T-helper 17 cell (primary cell): Measurements from ENCODE around the gene SDK1. TPM values are rescaled to one million over a fixed set of nuclear protein-coding genes. Genes with fewer than 3 reads are reported as not detected.

Source experiments
- ATAC-seq: fragments of 150-1000 bp; cut with Tn5 transposase; 2 replicates; pipeline ENCODE4 v1.10.0; 2021; ENCODE audit warnings: mild to moderate bottlenecking, moderate library complexity
- DNase-seq, 3 donors: peaks; one replicate each; pipeline versions ENCODE4 v3.0.0 to v3.0.0-alpha.2; 2020 to 2021
- H3K9me3 ChIP-seq: one replicate; pipeline ENCODE4 v1.7.0; 2013; ENCODE audit warnings: low read length, mild to moderate bottlenecking; ENCODE audit not compliant: control insufficient read depth, poor library complexity, severe bottlenecking
- H3K27ac Mint-ChIP-seq: one replicate; pipeline ENCODE4 v1.8.0; 2022; ENCODE audit warnings: mild to moderate bottlenecking, moderate library complexity, mixed read lengths
- H3K27me3 Mint-ChIP-seq: one replicate; pipeline ENCODE4 v1.8.0; 2022; ENCODE audit warnings: mixed read lengths
- H3K36me3 Mint-ChIP-seq: one replicate; pipeline ENCODE4 v1.8.0; 2022; ENCODE audit warnings: low read depth, mixed read lengths
- H3K4me1 Mint-ChIP-seq: one replicate; pipeline ENCODE4 v1.8.0; 2022; ENCODE audit warnings: mild to moderate bottlenecking, mixed read lengths
- H3K4me3 Mint-ChIP-seq: one replicate; pipeline ENCODE4 v1.8.0; 2022; ENCODE audit warnings: mild to moderate bottlenecking, moderate library complexity, mixed read lengths
- total RNA-seq, 4 donors: library from RNA in 2 of 4; stranded (reverse) in 2 of 4; gene quantifications; one replicate each; pipeline ENCODE4 v1.2.3 and lab custom pipeline; 2022 to 2026

Gene SDK1
- total RNA-seq, 2 donors from 2014 or later: 0.12 to 0.13 TPM

DNA sequence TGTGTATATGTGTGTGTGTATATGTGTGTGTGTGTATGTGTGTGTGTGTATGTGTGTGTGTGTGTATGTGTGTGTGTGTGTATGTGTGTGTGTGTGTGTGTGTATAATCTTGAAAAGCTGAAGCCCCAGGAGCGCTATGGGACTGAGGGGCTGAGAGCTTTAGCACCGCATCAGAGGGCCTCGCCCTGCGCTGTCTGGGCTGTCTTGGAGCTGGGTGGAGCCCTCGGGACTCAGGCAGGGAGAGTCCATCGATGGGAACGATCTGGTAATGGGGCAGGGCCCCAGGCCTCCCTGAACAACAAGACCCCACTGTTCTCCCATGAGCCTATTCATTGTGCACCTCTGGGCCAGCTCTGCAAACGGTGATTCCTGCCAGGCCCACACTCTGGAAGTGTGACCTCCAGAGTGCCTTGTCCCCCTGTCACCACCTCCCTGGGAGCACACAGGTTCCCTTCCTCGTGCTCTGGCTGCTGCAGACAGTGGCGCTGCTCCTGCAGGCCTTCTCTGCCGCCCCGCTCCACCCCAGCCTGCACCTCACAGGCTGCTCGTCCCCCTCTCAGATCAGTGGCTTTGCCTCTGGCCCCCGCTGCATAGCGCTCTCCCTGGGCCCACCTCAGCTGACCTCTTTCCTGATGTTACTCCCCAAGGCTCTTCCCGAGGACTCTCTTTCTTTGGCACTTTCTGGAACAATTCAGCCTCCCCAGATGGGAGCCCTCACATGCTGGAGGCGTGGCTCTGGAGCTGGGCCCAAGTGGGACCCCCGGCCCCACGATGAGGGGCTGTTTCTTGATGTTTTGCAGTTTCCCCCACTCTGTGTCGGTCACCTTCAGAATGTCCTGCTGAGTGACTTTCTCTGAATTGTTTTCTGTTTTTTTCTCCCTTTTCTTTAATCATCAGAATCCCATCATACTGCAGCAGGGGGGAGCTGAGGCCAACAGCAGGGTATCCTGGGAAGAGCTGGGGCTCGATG lies 838.9 kb downstream of the SDK1 start:
- H3K36me3 Mint-ChIP-seq: no peaks in the 10 kb centered on the region
- peaks cover 2% of the 10 kb centered on the region for H3K4me1 Mint-ChIP-seq
- no peak overlapping the region for H3K4me3 Mint-ChIP-seq
- no peak overlapping the region for H3K27ac Mint-ChIP-seq
- H3K9me3 ChIP-seq: no peaks in the 10 kb centered on the region
- ATAC-seq (no peak), DNase-seq (no peak)
- peaks cover 14% of the 10 kb centered on the region for H3K27me3 Mint-ChIP-seq

DNA sequence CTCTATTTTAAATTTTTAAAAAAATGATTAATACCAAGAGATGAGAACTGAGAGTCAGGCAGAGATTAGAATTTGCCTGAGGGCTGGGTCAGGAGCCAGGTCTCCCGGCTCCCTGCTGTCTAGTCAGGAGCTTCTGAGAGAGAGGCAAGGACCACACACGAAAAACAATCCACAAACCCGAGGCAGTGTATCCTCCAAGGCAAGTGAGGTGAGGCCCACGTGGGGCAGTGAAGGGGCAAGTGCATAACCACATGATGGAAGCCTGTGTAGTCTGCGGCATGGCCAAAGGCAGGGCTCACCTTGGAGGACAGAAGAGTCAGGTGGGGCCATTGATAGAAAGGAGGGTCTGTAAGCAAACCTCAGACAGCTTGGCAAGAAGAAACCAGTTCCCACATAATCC lies 839.9 kb downstream of the SDK1 start:
- H3K4me1 Mint-ChIP-seq: peaks cover 2% of the 10 kb centered on the region
- no peak overlapping the region for H3K4me3 Mint-ChIP-seq
- no peak for DNase-seq
- H3K9me3 ChIP-seq: no peaks in the 10 kb centered on the region
- H3K27ac Mint-ChIP-seq: no peak overlapping the region
- no peaks in the 10 kb centered on the region for H3K36me3 Mint-ChIP-seq
- ATAC-seq: no peak
- H3K27me3 Mint-ChIP-seq: peaks cover 22% of the 10 kb centered on the region

DNA sequence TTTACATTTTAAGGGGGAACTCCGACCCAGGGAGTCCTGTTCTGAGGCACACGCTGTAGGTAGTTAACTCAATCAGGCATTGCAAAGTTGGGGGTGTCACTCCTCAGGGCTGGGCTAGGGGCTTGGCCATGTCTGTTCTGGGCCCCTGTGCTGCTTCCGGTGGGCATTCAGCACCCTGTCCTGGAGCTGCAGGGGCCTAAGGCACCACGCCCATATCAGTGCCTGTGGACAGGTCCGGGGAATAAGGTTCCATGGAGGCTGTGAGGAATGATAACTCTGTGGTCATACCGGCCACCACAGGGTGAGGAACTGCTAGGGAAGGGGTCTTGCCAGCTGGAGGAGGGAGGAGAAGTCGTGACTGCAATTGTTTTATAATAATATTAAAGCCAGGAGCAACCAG lies 842.0 kb downstream of the SDK1 start:
- Mint-ChIP-seq H3K27ac (no peak overlapping the region), H3K4me1 (peaks cover 2% of the 10 kb centered on the region), H3K4me3 (no peak overlapping the region), H3K27me3 (peaks cover 42% of the 10 kb centered on the region), H3K36me3 (no peaks in the 10 kb centered on the region)
- DNase-seq: no peak
- H3K9me3 ChIP-seq: no peaks in the 10 kb centered on the region
- ATAC-seq: no peak

DNA sequence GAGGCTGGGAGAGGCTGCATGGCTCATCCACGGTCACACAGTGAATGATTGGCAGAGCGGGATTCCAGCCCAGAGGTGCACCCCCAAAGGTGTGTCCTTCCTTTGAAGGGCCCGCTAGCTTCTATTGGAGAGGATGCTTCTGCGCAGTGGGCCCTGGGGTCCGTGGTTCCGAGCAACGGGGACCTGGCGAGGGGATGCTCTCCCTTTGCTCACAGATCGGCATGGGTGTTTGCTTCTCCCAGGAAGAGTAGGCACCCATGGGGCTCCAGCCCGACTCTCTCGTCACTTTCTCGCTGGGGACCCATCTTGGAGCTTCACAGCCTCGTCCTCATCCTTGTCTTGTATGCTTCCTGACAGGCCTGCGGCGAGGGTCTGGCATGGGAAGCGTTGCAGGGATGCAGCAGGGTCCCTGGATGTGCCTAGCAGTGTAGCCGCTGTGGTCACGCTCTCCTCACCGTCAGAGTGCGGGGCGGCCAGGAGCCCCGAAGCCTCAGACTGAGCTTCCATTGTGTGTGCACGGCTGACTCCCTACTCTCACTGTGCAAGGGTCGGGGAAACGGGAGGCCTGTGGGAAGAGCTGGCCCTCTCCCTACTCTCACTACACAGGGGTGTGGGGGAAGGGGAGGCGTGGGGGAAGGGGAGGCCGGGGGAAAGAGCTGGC lies 842.6 kb downstream of the SDK1 start:
- H3K9me3 ChIP-seq: no peaks in the 10 kb centered on the region
- Mint-ChIP-seq H3K27me3 (peaks cover 46% of the 10 kb centered on the region), H3K27ac (no peak overlapping the region), H3K4me1 (peaks cover 2% of the 10 kb centered on the region), H3K4me3 (no peak overlapping the region), H3K36me3 (no peaks in the 10 kb centered on the region)
- DNase-seq (no peak), ATAC-seq (no peak)

DNA sequence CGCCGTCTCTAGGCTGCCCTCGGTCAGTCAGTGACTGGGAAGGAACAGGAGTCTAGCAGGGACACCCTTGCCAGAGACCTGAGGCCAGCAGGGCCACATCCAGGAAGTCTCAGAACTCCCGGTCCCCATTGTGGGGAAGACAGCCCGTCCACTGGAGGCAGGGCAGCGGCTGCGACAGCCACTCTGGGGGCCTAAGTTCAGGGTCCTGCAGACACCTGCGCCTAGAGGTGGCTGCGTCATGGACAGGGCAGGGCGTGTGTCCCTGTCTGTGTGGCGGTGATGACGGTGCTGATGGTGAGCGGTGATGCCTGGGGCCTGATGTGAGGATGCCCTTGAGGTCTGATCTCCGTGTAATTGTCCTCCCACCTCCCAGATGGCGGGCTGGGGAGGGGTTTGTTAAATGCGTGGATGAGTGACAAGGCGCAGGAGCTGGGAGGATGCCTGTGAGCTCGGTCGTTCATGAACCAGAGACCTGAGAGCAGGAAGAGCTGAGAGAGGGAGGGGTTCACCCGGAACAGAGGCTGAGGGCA lies 843.2 kb downstream of the SDK1 start:
- H3K9me3 ChIP-seq: no peaks in the 10 kb centered on the region
- Mint-ChIP-seq H3K4me1 (peaks cover 2% of the 10 kb centered on the region), H3K27me3 (peaks cover 46% of the 10 kb centered on the region), H3K27ac (no peak overlapping the region), H3K36me3 (no peaks in the 10 kb centered on the region), H3K4me3 (peak overlapping the region; percentile 73)
- DNase-seq (no peak), ATAC-seq (no peak)

DNA sequence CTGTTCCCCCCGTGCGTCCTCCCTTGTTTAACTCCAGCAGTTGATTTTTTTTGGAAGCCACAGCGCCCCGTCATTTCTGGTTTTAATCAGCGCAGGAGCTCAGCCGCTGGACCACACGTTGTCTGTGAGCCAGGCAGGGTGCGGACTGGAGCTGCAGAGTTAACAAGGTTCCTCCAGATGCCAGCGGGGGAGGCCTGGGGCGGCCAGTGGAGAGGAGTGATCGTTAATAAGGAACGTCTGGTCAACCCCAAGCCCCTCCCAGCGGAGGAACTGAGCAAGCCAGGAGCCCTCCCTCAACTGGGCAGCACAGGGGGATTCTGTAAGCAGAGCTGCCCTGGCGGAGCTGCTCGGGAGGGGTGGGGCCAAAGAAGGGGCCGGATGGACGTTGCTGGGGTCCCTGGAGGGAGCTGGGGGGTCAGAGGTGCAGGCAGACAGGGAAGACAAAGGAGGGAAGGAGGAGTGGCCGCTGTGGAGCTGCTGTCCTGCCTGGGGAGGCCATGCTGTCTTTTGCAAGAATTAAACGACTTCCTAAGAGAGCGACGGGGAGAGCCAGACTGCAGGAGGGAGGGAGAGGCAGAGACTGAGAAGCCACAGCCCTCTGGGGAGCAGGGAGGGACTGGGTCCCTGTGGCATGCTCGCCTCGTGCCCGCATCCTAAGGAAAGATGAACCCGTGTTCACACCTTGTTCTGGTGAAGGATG lies 843.9 kb downstream of the SDK1 start:
- no peak overlapping the region for H3K4me3 Mint-ChIP-seq

DNA sequence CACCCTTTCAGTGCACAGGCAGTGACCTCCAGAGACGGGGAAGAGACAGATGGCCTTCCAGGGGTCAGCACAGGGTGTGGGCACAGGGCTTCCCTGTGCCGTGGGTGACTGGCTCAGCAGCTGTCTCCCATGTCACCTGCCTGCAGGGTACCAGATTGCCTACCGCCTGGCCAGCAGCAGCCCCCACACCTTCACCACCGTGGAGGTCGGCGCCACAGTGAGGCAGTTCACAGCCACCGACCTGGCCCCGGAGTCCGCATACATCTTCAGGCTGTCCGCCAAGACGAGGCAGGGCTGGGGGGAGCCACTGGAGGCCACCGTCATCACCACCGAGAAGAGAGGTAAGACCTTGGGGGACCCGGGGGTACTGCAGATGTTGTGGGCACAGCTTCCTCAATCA lies 844.5 kb downstream of the SDK1 start:
- Mint-ChIP-seq H3K27ac (no peak overlapping the region), H3K27me3 (peaks cover 41% of the 10 kb centered on the region), H3K4me1 (peaks cover 2% of the 10 kb centered on the region), H3K4me3 (no peak overlapping the region), H3K36me3 (no peaks in the 10 kb centered on the region)
- no peaks in the 10 kb centered on the region for H3K9me3 ChIP-seq
- no peak for DNase-seq
- no peak for ATAC-seq

More for the DNA sequence above, 843.9 kb downstream of the SDK1 start:
- H3K4me1 Mint-ChIP-seq: peaks cover 2% of the 10 kb centered on the region
- H3K9me3 ChIP-seq: no peaks in the 10 kb centered on the region
- no peak overlapping the region for H3K27ac Mint-ChIP-seq
- H3K27me3 Mint-ChIP-seq: peaks cover 46% of the 10 kb centered on the region
- no peak for ATAC-seq
- H3K36me3 Mint-ChIP-seq: no peaks in the 10 kb centered on the region
- DNase-seq: no peak

DNA sequence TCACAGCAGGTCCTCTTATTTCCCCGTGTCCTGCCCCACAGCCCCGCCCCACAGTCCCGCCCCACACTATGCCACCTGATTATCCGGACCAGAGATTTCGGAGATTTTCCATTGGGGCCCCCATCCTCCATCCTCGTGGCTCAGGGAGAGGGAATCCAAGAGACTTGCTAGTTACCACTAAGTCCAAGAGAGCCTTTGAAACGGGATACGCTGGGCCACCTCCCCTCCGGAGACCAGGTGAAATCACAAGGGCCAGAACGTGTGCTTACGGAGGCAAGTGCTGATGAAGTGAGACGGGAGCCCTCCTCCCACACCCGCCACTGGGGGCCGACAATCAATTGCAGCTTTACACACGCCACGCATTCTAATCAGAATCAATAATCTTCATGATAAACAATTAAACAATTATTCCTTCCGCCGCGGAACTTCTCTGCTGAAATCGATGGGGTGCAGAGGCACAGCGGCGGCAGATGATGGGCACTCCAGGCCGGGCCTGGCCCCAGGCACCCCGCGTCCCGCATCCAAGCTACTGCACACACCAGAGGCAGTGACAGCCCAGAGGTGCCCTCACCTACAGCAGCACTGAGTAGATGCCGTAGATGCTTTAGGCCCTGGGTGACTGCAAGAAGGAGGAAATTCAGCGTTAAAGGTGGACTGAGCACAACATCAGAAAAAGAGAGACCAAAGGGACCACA lies 847.0 kb downstream of the SDK1 start:
- peaks cover 2% of the 10 kb centered on the region for H3K4me1 Mint-ChIP-seq
- no peak overlapping the region for H3K4me3 Mint-ChIP-seq
- peaks cover 46% of the 10 kb centered on the region for H3K27me3 Mint-ChIP-seq
- ATAC-seq (no peak), DNase-seq (no peak)
- no peaks in the 10 kb centered on the region for H3K9me3 ChIP-seq
- H3K36me3 Mint-ChIP-seq: no peaks in the 10 kb centered on the region
- H3K27ac Mint-ChIP-seq: no peak overlapping the region

DNA sequence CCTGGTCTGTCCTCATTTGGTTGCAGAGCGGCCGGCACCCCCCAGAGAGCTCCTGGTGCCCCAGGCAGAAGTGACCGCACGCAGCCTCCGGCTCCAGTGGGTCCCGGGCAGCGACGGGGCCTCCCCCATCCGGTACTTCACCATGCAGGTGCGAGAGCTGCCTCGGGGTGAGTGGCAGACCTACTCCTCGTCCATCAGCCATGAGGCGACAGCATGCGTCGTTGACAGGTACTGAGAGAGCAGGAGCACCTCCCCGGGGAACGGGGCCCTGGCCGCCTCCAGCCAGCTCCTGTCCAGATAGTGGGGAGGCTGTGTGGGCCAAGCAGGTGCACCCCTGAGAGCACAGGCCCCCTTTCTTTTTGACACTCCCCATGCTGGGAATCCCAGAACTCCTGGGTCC lies 848.2 kb downstream of the SDK1 start:
- no peak overlapping the region for H3K27ac Mint-ChIP-seq

DNA sequence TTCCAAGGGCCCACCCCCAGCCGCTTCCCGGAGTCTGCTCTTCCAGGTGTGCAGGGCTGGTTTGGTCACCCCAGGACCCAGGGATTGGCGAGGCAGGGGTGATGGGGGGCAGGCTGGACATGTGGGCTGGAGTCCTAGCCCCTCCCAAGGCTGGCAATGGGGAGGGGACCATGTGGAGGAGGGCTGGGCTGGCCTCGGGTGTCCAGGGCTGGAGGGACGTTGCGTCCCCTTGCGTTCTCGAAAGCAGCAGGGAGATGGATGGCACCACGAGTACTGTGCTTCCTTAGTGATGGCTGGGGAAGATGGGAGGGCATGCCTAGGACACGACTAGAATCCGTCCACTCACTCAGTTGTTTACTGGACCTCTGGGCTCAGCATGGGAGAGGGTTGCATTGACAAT lies 848.6 kb downstream of the SDK1 start:
- H3K4me1 Mint-ChIP-seq: peaks cover 2% of the 10 kb centered on the region
- ATAC-seq (no peak), DNase-seq (no peak)
- H3K27ac Mint-ChIP-seq: no peak overlapping the region
- no peaks in the 10 kb centered on the region for H3K9me3 ChIP-seq
- no peak overlapping the region for H3K4me3 Mint-ChIP-seq
- peaks cover 47% of the 10 kb centered on the region for H3K27me3 Mint-ChIP-seq
- H3K36me3 Mint-ChIP-seq: no peaks in the 10 kb centered on the region

More for the DNA sequence above, 848.2 kb downstream of the SDK1 start:
- no peak for ATAC-seq
- Mint-ChIP-seq H3K4me3 (no peak overlapping the region), H3K4me1 (peaks cover 2% of the 10 kb centered on the region), H3K27me3 (peaks cover 48% of the 10 kb centered on the region), H3K36me3 (no peaks in the 10 kb centered on the region)
- DNase-seq: no peak
- no peaks in the 10 kb centered on the region for H3K9me3 ChIP-seq

DNA sequence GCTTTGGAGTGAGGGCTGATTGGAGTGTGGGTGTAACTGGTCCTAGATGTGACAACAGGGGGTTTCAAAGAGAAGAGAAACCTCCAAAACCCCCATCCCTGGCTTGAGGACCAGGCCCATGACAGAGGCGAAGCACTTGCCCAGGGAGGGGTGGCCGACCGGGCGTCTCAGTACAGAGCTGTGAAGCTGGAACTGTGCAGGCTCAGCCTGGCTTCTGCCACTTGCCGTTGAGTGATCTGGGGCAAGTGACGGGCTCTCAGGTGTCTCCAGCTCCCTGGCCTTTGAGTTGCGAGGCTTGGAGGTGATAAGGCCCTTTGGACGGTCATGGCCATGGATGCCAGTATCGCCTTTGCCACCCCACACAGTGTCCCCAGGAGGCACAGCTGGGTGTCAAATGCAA lies 849.7 kb downstream of the SDK1 start:
- H3K27ac Mint-ChIP-seq: no peak overlapping the region
- ATAC-seq (no peak), DNase-seq (no peak)
- H3K4me3 Mint-ChIP-seq: no peak overlapping the region
- H3K4me1 Mint-ChIP-seq: no peaks in the 10 kb centered on the region
- H3K9me3 ChIP-seq: no peaks in the 10 kb centered on the region
- H3K27me3 Mint-ChIP-seq: peaks cover 36% of the 10 kb centered on the region
- H3K36me3 Mint-ChIP-seq: no peaks in the 10 kb centered on the region

DNA sequence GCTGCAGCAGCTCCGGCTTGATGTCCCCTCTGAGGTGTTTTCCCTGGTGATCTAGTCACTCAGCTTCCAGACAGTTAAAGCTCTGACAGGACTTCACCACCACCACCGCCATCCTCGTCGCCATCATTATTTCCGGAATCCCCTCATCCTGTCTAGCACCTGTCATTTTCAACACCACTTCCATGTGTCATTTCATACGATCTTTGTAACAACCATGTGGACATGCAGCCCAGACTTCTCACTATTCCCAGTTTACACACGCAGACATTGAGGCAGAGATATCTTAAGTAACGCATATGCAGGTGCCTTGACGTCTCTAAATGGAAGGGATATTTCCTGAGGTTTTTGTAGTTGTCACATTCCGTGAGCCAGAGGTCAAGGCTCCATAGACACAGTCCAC lies 850.5 kb downstream of the SDK1 start:
- no peaks in the 10 kb centered on the region for H3K9me3 ChIP-seq
- H3K27ac Mint-ChIP-seq: no peak overlapping the region
- ATAC-seq (no peak), DNase-seq (no peak)
- no peak overlapping the region for H3K4me3 Mint-ChIP-seq
- H3K36me3 Mint-ChIP-seq: no peaks in the 10 kb centered on the region
- H3K4me1 Mint-ChIP-seq: no peaks in the 10 kb centered on the region
- peaks cover 36% of the 10 kb centered on the region for H3K27me3 Mint-ChIP-seq
